HG02763 (cell line): ENCODE results near the gene HELB.

ENCODE experiments used
- ATAC-seq: cut with Tn5 transposase; IDR thresholded peaks from one replicate; pipeline ENCODE4 v1.9.1; 2021; ENCODE audit warnings: mild to moderate bottlenecking, moderate library complexity; ENCODE audit not compliant: unreplicated experiment

The HELB gene

GRCh38 chr12:66354291-66354690 lies 52.0 kb downstream of the HELB start:
- no peak for ATAC-seq

- no peak for ATAC-seq
These were observed 57.0 kb downstream of the HELB start for GRCh38 chr12:66359300-66359699.

GRCh38 chr12:66361703-66362102 lies 59.4 kb downstream of the HELB start:
- ATAC-seq: no peak

- ATAC-seq: no peak
These were observed 63.6 kb downstream of the HELB start for GRCh38 chr12:66365718-66366490.

- no peak for ATAC-seq
These were observed 64.8 kb downstream of the HELB start for GRCh38 chr12:66367015-66367667.

GRCh38 chr12:66371982-66372381 lies 69.7 kb downstream of the HELB start:
- no peak for ATAC-seq

- no peak for ATAC-seq
These were observed 73.3 kb downstream of the HELB start for GRCh38 chr12:66375560-66375959.

GRCh38 chr12:66379616-66380015 lies 77.3 kb downstream of the HELB start:
- no peak for ATAC-seq

- no peak for ATAC-seq
These were observed 78.7 kb downstream of the HELB start for GRCh38 chr12:66380769-66381535.

GRCh38 chr12:66387117-66387516 lies 84.8 kb downstream of the HELB start:
- ATAC-seq: no peak
